Liver (tissue), 3 donors: ENCODE data around the gene DGCR2.

ENCODE experiments used
- CTCF ChIP-seq: fragments of 150-350 bp; IDR thresholded peaks from 2 replicates; pipeline ENCODE4 v1.5.1; 2017; ENCODE audit warnings: improper control_type of control experiment, low read depth, low read length; ENCODE audit not compliant: missing input control
- GABPA ChIP-seq, 2 donors: IDR thresholded peaks in 1 of 2; conservative IDR thresholded peaks in 1 of 2; 2 replicates each; pipeline ENCODE4 v1.6.1; 2016; ENCODE audit warnings: antibody characterized with exemption in 2 of 2, mild to moderate bottlenecking in 1 of 2, moderate library complexity in 1 of 2
- REST ChIP-seq: IDR thresholded peaks from 2 replicates; pipeline ENCODE4 v1.6.1; 2016; ENCODE audit warnings: antibody characterized with exemption, mild to moderate bottlenecking
- donor health status: healthy.
- donor health status: healthy.

- TF ChIP-seq GABPA (IDR thresholded peaks at IDR 0.05 in 1 of 2, conservative IDR thresholded peaks at IDR 0.05 in 1 of 2) (no peak), CTCF (no peak), REST (no peak)
Observed at GRCh38 chr22:19107730-19108074, 14.5 kb downstream of the DGCR2 start.
